GM18867 (cell line): ENCODE results near the gene SIRT3.
"Not testable (repeated sequence)": the region's sequence is repeated elsewhere in the genome, so short reads cannot be mapped to it uniquely, and the experiment has no call there.

Source experiments
- ATAC-seq: cut with Tn5 transposase; IDR thresholded peaks from one replicate; pipeline ENCODE4 v1.9.1; 2021; ENCODE audit warnings: mild to moderate bottlenecking, moderate library complexity; ENCODE audit not compliant: unreplicated experiment

Gene SIRT3

GRCh38 chr11:204587-205109, 31.5 kb downstream of the SIRT3 start:
- ATAC-seq = no peak

- no peak for ATAC-seq
These were observed 32.1 kb downstream of the SIRT3 start for GRCh38 chr11:203945-204586.

GRCh38 chr11:203056-203944, 32.8 kb downstream of the SIRT3 start:
- ATAC-seq = no peak

- ATAC-seq = no peak
These were observed 33.7 kb downstream of the SIRT3 start for GRCh38 chr11:202490-202889.

GRCh38 chr11:201966-202365, 34.2 kb downstream of the SIRT3 start:
- no peak for ATAC-seq

- ATAC-seq = no peak
These were observed 35.7 kb downstream of the SIRT3 start for GRCh38 chr11:200224-201003.

GRCh38 chr11:199782-200181, 36.4 kb downstream of the SIRT3 start:
- ATAC-seq = no peak

GRCh38 chr11:199004-199581, 37.0 kb downstream of the SIRT3 start:
- ATAC-seq = no peak

GRCh38 chr11:198236-198806, 37.8 kb downstream of the SIRT3 start:
- no peak for ATAC-seq

- no peak for ATAC-seq
These were observed 38.4 kb downstream of the SIRT3 start for GRCh38 chr11:197741-198235.

- ATAC-seq = no peak
These were observed 39.1 kb downstream of the SIRT3 start for GRCh38 chr11:196786-197731.

- ATAC-seq = not testable (repeated sequence)
These were observed 42.7 kb downstream of the SIRT3 start for GRCh38 chr11:193481-193880.

GRCh38 chr11:192674-193128, 43.4 kb downstream of the SIRT3 start, which contains the start of gene SCGB1C1:
SCGB1C1 (plus strand) TSS chr11:193078; CDS start chr11:193100, 22 bp downstream.
- not testable (repeated sequence) for ATAC-seq

GRCh38 chr11:191490-192478, 44.4 kb downstream of the SIRT3 start:
- peak; percentile 28 for ATAC-seq

- not testable (repeated sequence) for ATAC-seq
These were observed 45.6 kb downstream of the SIRT3 start for GRCh38 chr11:190546-190945.

GRCh38 chr11:189843-190311, 46.3 kb downstream of the SIRT3 start:
- ATAC-seq = peak; percentile 71

GRCh38 chr11:189200-189783, 46.9 kb downstream of the SIRT3 start:
- ATAC-seq = peak; percentile 63
